A549 (cell line): ENCODE results near the gene NTN4.

Experiments
- CTCF ChIP-seq: fragments of >200 bp; sonication (Bioruptor Twin); formaldehyde crosslinking; IDR thresholded peaks from 3 replicates; pipeline ENCODE4 v1.5.1; 2016
- FOSL2 ChIP-seq, 2 experiments: fragments of 450-650 bp in 1 of 2; fragments of >200 bp in 1 of 2; sonication (Bioruptor Twin) in 1 of 2; formaldehyde crosslinking; IDR thresholded peaks; 2 replicates each; pipeline versions ENCODE4 v1.5.0 to v1.6.1; 2016 to 2020; ENCODE audit warnings: mild to moderate bottlenecking in 1 of 2, moderate library complexity in 1 of 2
- HOXA7 ChIP-seq: fragments of 250-450 bp; sonication (Bioruptor Pico); IDR thresholded peaks from 2 replicates; pipeline ENCODE4 v1.5.0; 2020; ENCODE audit warnings: mild to moderate bottlenecking, moderate library complexity
- POLR2A ChIP-seq: IDR thresholded peaks from 2 replicates; pipeline ENCODE4 v1.6.1; 2012; ENCODE audit warnings: mild to moderate bottlenecking, low read length
- REST ChIP-seq: fragments of 200-600 bp; sonication (generic); IDR thresholded peaks from 2 replicates; pipeline ENCODE4 v1.6.1; 2016; ENCODE audit warnings: antibody characterized with exemption, mild to moderate bottlenecking, moderate library complexity

- TF ChIP-seq CTCF (no peak), FOSL2 (IDR thresholded peaks at IDR 0.05) (no peak), FOSL2 (CRISPR knock-in tag; IDR thresholded peaks at IDR 0.05) (no peak), REST (no peak), HOXA7 (CRISPR knock-in tag) (no peak), POLR2A (no peak)
Measured at GRCh38 chr12:95764848-95765247, 25.7 kb downstream of the NTN4 start.
